T47D (cell line): ENCODE results near the gene CNOT6L.
"Not testable (repeated sequence)": the region's sequence is repeated elsewhere in the genome, so short reads cannot be mapped to it uniquely, and the experiment has no call there.

ENCODE experiments used
- DNase-seq, 2 experiments: peaks; one replicate each; pipeline versions ENCODE4 v3.0.0 to v3.0.0-alpha.2; 2011 to 2012; ENCODE audit warnings: low read depth in 1 of 2, low spot score in 1 of 2
- JUND ChIP-seq: IDR thresholded peaks from 2 replicates; pipeline ENCODE4 v1.6.1; 2012; ENCODE audit warnings: low read depth
- in situ Hi-C: cut with HindIII; loops from 2 replicates; pipeline ENCODE4 v1.10.0; 2016; ENCODE audit warnings: low sequenced_read_pairs, low pct_unique_long_range_greater_than_20kb

CNOT6L gene

GRCh38 chr4:77787969-77788368 lies 31.2 kb downstream of the CNOT6L start:
- in situ Hi-C loops, result no loop called here
- no peak for DNase-seq
- no peak for TF ChIP-seq JUND

- no peak for TF ChIP-seq JUND
- in situ Hi-C loops, result no loop called here
- no peak for DNase-seq
These were observed 33.5 kb downstream of the CNOT6L start for GRCh38 chr4:77785669-77786068.

GRCh38 chr4:77783895-77784294 lies 35.3 kb downstream of the CNOT6L start:
- in situ Hi-C loops, result no loop called here
- no peak for TF ChIP-seq JUND
- no peak for DNase-seq

GRCh38 chr4:77782102-77782835 lies 36.9 kb downstream of the CNOT6L start:
- no peak for TF ChIP-seq JUND
- in situ Hi-C loops, result no loop called here
- DNase-seq, result no peak

GRCh38 chr4:77780762-77781161 lies 38.4 kb downstream of the CNOT6L start:
- in situ Hi-C loops, DNase-seq: not testable (repeated sequence)

GRCh38 chr4:77777135-77777807 lies 41.9 kb downstream of the CNOT6L start:
- in situ Hi-C loops, result no loop called here
- no peak for TF ChIP-seq JUND
- no peak for DNase-seq

GRCh38 chr4:77776182-77777134 lies 42.7 kb downstream of the CNOT6L start:
- DNase-seq, result no peak
- in situ Hi-C loops, result no loop called here
- no peak for TF ChIP-seq JUND

GRCh38 chr4:77773101-77773500 lies 46.1 kb downstream of the CNOT6L start:
- in situ Hi-C loops, result no loop called here
- TF ChIP-seq JUND, result no peak
- no peak for DNase-seq

GRCh38 chr4:77771566-77771965 lies 47.6 kb downstream of the CNOT6L start:
- in situ Hi-C loops, result no loop called here
- no peak for DNase-seq

GRCh38 chr4:77765720-77766119 lies 53.4 kb downstream of the CNOT6L start:
- no peak for TF ChIP-seq JUND
- in situ Hi-C loops, result no loop called here
- DNase-seq, result no peak

More at GRCh38 chr4:77771566-77771965, 47.6 kb downstream of the CNOT6L start:
- no peak for TF ChIP-seq JUND

- TF ChIP-seq JUND, result no peak
- no peak for DNase-seq
- in situ Hi-C loops, result no loop called here
These were observed 56.6 kb downstream of the CNOT6L start for GRCh38 chr4:77762531-77762930.

GRCh38 chr4:77761595-77761994 lies 57.6 kb downstream of the CNOT6L start:
- DNase-seq, result no peak
- in situ Hi-C loops, result no loop called here
- TF ChIP-seq JUND, result no peak

GRCh38 chr4:77758804-77759203 lies 60.4 kb downstream of the CNOT6L start:
- in situ Hi-C loops, result no loop called here
- no peak for TF ChIP-seq JUND
- DNase-seq, result no peak
